NCI-H82 (cell line): ENCODE data around the gene RSRC1.
"Not testable (repeated sequence)": the region's sequence is repeated elsewhere in the genome, so short reads cannot be mapped to it uniquely, and the experiment has no call there.

Experiments
- DNase-seq: peaks from one replicate; lab custom pipeline; 2025; lab: John Stamatoyannopoulos, UW

The RSRC1 gene

GRCh38 chr3:158528076-158528674 is 418.3 kb downstream of the RSRC1 start:
- DNase-seq: no peak

DNA sequence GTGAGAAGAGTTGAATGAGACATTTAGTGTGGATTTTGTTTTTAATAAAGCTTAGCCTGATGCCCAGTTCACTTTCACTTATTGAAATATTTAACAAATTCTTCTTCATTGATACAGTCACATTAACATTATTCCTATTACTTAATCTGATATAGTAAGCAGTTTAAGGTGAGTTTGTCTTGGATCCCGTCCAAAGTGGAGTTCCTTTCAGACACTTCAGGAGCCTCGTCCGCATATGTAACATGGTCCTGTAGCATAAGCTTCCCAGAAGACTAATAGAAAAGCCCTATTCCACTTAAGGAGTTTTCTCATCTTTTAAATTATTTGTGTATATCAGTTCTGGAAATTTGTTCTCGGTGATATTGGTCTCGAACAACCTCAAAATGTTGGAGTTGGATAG is 421.4 kb downstream of the RSRC1 start:
- peak; percentile 39 for DNase-seq

DNA sequence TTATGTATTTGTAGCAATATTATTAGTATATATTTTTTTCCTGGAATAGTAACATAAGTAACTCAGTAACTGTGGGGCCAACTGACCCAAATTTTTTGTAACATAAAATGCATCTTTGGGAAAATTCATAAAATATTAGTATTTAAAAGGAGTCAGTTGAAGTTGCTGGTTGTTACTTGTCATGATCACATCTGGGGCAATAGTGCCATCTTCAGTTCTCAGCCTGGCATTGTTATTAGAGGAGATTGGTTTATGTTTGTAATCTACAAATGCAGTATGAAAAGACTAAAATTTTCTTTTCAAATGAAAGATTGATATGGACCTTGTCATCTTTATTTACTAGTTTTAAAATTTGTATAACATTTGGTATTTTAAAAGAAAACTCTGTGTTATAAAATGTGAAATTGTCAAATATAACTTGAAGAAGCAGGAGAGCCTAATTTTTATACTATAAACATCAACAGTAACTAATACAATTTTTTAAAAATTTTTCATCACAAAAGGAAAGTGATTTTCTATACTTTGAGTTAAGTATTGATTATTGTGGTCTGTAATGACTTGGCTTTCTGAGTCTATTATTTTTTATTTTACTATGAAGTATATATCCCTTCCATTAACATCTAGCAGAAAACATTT is 422.3 kb downstream of the RSRC1 start:
- DNase-seq: peak; percentile 72

DNA sequence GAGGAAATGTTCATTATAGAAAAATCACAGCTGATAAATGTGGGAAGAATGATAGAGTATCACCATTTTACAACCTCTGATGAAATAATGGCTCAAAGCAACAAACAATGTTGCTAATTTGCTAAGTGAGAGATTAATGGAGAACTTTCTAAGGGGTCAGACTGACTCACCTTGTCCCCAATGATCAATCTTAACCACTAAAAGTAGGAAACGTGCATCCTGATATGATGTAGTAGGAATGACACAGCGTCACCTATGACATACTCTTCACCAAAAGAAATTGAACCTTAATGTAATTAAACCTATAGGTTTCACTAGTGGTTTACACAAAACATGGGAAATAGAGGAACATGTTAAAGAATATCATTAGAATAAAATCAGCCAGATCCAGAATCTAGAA is 426.0 kb downstream of the RSRC1 start:
- no peak for DNase-seq

DNA sequence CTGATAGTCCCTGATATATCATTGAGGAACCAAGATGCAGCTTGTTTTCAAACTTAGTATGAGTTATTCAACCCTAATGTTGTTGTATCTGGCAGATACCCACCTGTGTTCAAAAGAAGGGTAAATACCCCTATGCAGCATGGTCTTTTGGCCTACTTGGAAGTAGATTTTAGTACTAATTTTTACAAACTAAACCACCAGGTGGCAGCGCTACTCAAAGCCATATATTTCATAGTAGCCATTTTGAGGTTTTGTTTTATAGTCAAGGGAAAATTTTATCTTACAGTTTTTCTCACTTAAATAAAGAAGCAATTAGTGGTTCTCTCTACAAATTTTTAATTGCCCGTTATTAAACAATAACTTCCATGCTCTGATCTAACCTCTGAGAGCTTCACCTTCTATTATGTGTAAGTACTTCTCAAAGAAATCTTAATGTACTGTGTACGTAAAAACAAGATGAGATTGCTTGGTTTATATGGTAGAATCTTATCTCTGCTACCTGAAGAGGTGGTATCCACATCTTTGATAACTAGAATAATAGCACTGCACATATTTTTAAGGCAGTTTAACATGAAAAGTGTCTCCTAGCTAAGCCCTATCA is 429.6 kb downstream of the RSRC1 start:
- peak; percentile 80 for DNase-seq

GRCh38 chr3:158540066-158540465 is 430.2 kb downstream of the RSRC1 start:
- no peak for DNase-seq

DNA sequence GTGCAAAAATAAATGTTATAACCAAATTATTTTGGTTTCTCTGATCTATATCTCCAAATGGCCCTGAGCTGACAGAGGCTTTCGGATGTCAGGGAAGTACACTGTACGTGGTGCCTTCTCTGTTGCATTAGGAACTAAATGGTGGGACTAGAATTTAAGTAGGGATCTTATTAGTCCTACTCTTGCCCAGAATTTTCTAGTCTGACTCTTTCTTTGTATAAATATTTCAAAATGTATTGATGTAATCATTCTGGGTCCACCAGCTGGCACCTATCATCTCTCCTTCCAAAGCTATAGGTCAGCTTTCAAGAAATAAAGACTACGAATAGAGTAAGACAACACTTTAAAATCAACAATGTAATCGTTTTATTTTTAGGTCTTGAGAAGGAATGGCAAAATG is 438.8 kb downstream of the RSRC1 start:
- no peak for DNase-seq

DNA sequence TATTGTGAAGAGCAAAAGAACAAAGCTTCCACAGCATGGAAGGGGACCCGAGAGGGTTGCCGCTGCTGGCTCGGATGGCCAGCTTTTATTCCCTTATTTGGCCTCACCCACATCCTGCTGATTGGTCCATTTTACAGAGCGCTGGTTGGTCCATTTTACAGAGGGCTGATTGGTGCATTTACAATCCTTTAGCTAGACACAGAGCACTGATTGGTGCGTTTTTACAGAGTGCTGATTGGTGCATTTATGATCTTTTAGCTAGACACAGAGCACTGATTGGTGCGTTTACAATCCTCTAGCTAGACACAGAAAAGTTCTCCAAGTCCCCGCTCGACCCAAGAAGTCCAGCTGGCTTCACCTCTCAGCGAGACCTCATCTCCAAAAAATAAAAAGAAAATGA is 440.0 kb downstream of the RSRC1 start:
- DNase-seq: not testable (repeated sequence)

GRCh38 chr3:158552124-158552523 is 442.2 kb downstream of the RSRC1 start:
- no peak for DNase-seq

DNA sequence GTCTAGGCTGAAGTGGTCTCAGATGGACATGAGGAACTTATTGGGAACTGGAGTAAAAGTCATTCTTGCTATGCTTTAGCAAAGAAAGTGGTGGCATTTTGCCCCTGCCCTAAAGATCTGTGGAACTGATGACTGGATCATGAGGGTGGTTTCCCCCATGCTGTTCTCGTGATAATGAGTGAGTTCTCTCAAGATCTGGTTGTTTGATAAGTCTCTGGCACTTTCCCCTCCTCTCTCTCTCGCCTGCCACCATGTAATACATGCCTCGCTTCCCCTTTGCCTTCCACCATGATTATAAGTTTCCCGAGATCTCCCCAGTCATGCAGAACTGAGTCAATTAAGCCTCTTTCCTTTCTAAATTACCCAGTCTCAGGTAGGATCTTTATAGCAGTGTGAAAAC is 449.6 kb downstream of the RSRC1 start:
- DNase-seq: no peak

GRCh38 chr3:158560979-158561378 is 451.1 kb downstream of the RSRC1 start:
- no peak for DNase-seq

DNA sequence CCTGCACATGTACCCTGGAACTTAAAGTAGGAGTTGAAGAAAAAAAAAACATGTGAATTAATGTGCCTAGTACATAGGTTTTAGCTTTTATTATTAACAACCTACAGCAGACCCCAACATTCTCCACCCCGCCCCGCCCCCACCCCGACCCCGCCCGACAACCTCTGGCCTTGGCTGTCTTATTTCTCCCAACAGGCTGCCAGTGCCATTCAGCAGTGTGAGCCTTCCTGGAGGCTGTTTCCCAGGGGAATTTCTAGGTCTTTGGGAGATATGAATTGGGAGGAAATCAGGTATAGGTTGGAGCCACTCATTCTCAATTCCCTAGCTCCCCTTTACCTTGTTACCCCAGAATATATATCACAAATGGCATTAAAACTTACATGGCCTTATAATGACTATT is 452.8 kb downstream of the RSRC1 start:
- DNase-seq: peak; percentile 14

- no peak for DNase-seq
These were observed 453.2 kb downstream of the RSRC1 start for GRCh38 chr3:158563076-158563475.

- no peak for DNase-seq
These were observed 455.2 kb downstream of the RSRC1 start for GRCh38 chr3:158565076-158565475.

- no peak for DNase-seq
These were observed 458.9 kb downstream of the RSRC1 start for GRCh38 chr3:158568784-158569183.

- DNase-seq: no peak
These were observed 459.9 kb downstream of the RSRC1 start for GRCh38 chr3:158569794-158570193.

- DNase-seq: peak; percentile 98
These were observed 461.3 kb downstream of the RSRC1 start, which contains the start of gene MLF1 for GRCh38 chr3:158570999-158571702. Gene MLF1, plus strand, starts transcription at chr3:158571194. Its CDS starts 107 bp downstream, at chr3:158571301.

- DNase-seq: no peak
These were observed 462.3 kb downstream of the RSRC1 start for GRCh38 chr3:158571969-158572765.

GRCh38 chr3:158572766-158573060 is 462.8 kb downstream of the RSRC1 start:
- DNase-seq: no peak

DNA sequence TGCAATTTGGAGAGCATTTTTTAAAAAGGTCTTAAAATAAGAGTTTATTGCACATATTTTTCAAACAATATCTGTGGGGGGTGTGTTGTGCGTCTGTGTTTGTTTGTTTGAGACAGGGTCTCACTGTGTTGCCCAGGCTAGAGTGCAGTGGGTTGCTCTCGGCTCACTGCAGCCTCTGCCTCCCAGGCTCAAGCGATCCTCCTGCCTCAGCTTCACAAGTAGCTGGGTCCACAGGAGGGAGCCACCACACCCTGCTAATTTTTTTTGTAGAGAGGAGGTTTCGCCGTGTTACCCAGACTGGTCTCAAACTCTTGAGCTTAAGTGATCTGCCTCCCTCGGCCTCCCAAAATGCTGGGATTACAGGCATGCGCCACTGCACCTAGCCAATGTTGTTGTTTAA is 463.8 kb downstream of the RSRC1 start:
- peak; percentile 21 for DNase-seq

DNA sequence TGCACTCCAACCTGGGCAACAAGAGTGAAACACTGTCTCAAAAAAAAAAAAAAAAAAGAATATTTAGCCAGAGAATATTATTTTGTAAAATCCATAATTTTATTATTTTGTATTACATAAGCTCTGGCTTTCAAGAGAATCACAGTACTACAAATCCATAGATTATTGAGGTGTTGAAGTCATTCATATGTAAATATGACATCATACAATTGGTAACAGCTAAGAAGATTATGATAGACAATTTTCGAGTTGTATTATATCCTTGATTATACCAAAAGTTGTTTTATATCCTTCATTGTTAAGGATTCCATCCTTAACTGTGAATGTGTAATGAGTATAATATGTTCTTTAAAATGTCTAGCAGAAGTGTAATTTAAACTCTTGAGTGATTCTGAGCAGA is 464.8 kb downstream of the RSRC1 start:
- no peak for DNase-seq

- no peak for DNase-seq
These were observed 480.3 kb downstream of the RSRC1 start for GRCh38 chr3:158590223-158590622.
